B cell (primary cell): ENCODE results near the gene NDUFB10. TPM values are rescaled to one million over a fixed set of nuclear protein-coding genes. Genes with fewer than 3 reads are reported as not detected.

Experiments used
- ATAC-seq: fragments of 200-7000 bp; cut with Tn5 transposase; one replicate; pipeline ENCODE4 v1.10.0; 2021; ENCODE audit warnings: low read depth, mild to moderate bottlenecking, moderate number of reproducible peaks, moderate library complexity
- CTCF ChIA-PET: fragments of 350-600 bp; sonication (Branson Sonifier 250); formaldehyde crosslinking; loops from one replicate; lab custom pipeline; 2021; ENCODE audit warnings: antibody characterized with exemption, inconsistent platforms; lab: Charles Lee
- POLR2A ChIA-PET: fragments of 350-600 bp; sonication (Branson Sonifier 250); formaldehyde crosslinking; loops from one replicate; lab custom pipeline; 2021; ENCODE audit warnings: antibody characterized with exemption; lab: Charles Lee
- DNase-seq: peaks from one replicate; pipeline ENCODE4 v3.0.0; 2013
- H2AFZ ChIP-seq: 2 replicates; pipeline ENCODE4 v1.6.1; 2012; ENCODE audit warnings: mild to moderate bottlenecking, low read depth, low read length; ENCODE audit not compliant: insufficient read depth, poor library complexity, severe bottlenecking
- H3K27ac ChIP-seq, 2 donors: 1 replicate in 1 of 2; 2 replicates in 1 of 2; pipeline ENCODE4 v1.5.1; 2012 to 2013; ENCODE audit warnings: low read length in 2 of 2, mild to moderate bottlenecking in 2 of 2, moderate library complexity in 1 of 2
- H3K27me3 ChIP-seq, 4 experiments: fragments of 200-600 bp in 1 of 4; sonication (generic) in 1 of 4; replicated peaks in 1 of 4; 1 replicate in 2 of 4; 2 replicates in 2 of 4; pipeline versions ENCODE4 v1.6.1 to v1.7.0; 2013 to 2016; ENCODE audit warnings: low read length in 3 of 4, mild to moderate bottlenecking in 2 of 4, mixed read lengths in 1 of 4, moderate library complexity in 1 of 4; ENCODE audit not compliant: insufficient read depth in 4 of 4, control insufficient read depth in 3 of 4; ENCODE audit errors: control extremely low read depth in 1 of 4
- H3K36me3 ChIP-seq, 2 experiments: replicated peaks in 1 of 2; 1 replicate in 1 of 2; 2 replicates in 1 of 2; pipeline versions ENCODE4 v1.6.1 to v1.7.1; 2013; ENCODE audit warnings: low read length in 1 of 2; ENCODE audit not compliant: insufficient read depth in 2 of 2, control insufficient read depth in 1 of 2; ENCODE audit errors: control extremely low read depth in 1 of 2, extremely low read depth in 1 of 2
- H3K4me1 ChIP-seq, 2 donors: fragments of 200-600 bp in 1 of 2; sonication (generic) in 1 of 2; 1 replicate in 1 of 2; 2 replicates in 1 of 2; pipeline versions ENCODE4 v1.5.1 to v1.6.1; 2013 to 2017; ENCODE audit warnings: low read length in 2 of 2; ENCODE audit not compliant: control insufficient read depth in 2 of 2, insufficient read depth in 2 of 2
- H3K4me2 ChIP-seq: replicated peaks from 2 replicates; pipeline ENCODE3; 2012; ENCODE audit warnings: mild to moderate bottlenecking, low read depth, low read length; ENCODE audit not compliant: poor library complexity, severe bottlenecking
- H3K4me3 ChIP-seq, 5 experiments: fragments of 200-600 bp in 1 of 5; sonication (generic) in 1 of 5; 1 replicate in 3 of 5; 2 replicates in 2 of 5; pipeline versions ENCODE4 v1.5.1 to v1.7.0; 2011 to 2016; ENCODE audit warnings: low read length in 4 of 5, mild to moderate bottlenecking in 4 of 5, low read depth in 2 of 5, control low read depth in 1 of 5, moderate library complexity in 1 of 5; ENCODE audit not compliant: insufficient read depth in 1 of 5; ENCODE audit errors: control extremely low read depth in 1 of 5, extremely low read depth in 1 of 5
- H3K79me2 ChIP-seq: fragments of 200-600 bp; sonication (generic); one replicate; pipeline ENCODE4 v1.6.0; 2016; ENCODE audit warnings: low read length; ENCODE audit not compliant: control insufficient read depth, insufficient read depth
- H3K9ac ChIP-seq: fragments of 200-600 bp; sonication (generic); 2 replicates; pipeline ENCODE4 v1.6.1; 2017; ENCODE audit warnings: mild to moderate bottlenecking, low read length, moderate library complexity
- H3K9me3 ChIP-seq, 3 donors: one replicate each; pipeline versions ENCODE4 v1.6.1 to v1.7.1; 2013; ENCODE audit warnings: low read length in 2 of 3; ENCODE audit not compliant: control insufficient read depth in 2 of 3, insufficient read depth in 1 of 3; ENCODE audit errors: control extremely low read depth in 1 of 3
- H4K20me1 ChIP-seq: 2 replicates; pipeline ENCODE4 v1.6.0; 2012; ENCODE audit warnings: mild to moderate bottlenecking, low read length; ENCODE audit not compliant: insufficient read depth, control insufficient read depth, poor library complexity, severe bottlenecking
- H3K27ac Mint-ChIP-seq: one replicate; pipeline ENCODE4 v1.8.0; 2021; ENCODE audit warnings: mixed read lengths
- H3K27me3 Mint-ChIP-seq: one replicate; pipeline ENCODE4 v1.8.0; 2021; ENCODE audit warnings: mixed read lengths
- H3K4me1 Mint-ChIP-seq: one replicate; pipeline ENCODE4 v1.8.0; 2021; ENCODE audit warnings: mixed read lengths
- H3K4me3 Mint-ChIP-seq: one replicate; pipeline ENCODE4 v1.8.0; 2021; ENCODE audit warnings: mixed read lengths
- H3K9me3 Mint-ChIP-seq: one replicate; pipeline ENCODE4 v1.8.0; 2022; ENCODE audit warnings: mixed read lengths; ENCODE audit not compliant: insufficient read depth
- CTCF ChIP-seq: fragments of 200-600 bp; IDR thresholded peaks from one replicate; pipeline ENCODE4 v1.8.0; 2022; ENCODE audit warnings: antibody characterized with exemption, mild to moderate bottlenecking
- EZH2 ChIP-seq: IDR thresholded peaks from 2 replicates; pipeline ENCODE4 v1.6.1; 2012; ENCODE audit warnings: borderline replicate concordance, low read depth, mild to moderate bottlenecking, moderate library complexity, low read length; ENCODE audit not compliant: insufficient read depth, poor library complexity, severe bottlenecking
- WGBS: methylation state at CpG from one replicate; pipeline ENCODE4 v1.1.5; 2013; ENCODE audit warnings: missing lambda C conversion rate; ENCODE audit not compliant: insufficient coverage; 5-methylcytosine and 5-hydroxymethylcytosine counted together
- intact Hi-C: fragments of 100-400 bp; cut with micrococcal nuclease; formaldehyde crosslinking; loops from one replicate; pipeline ENCODE4 v1.10.0; 2022
- polyA plus RNA-seq: library from polyadenylated mRNA; depleted of rRNA; stranded (reverse); fragments of >200 nt; gene quantifications from 2 replicates; pipeline ENCODE4 v1.2.3, GENCODE V29; 2012
- total RNA-seq, 2 donors: library from RNA; stranded (reverse); fragments of 120-200 nt in 1 of 2; gene quantifications; 1 replicate in 1 of 2; 2 replicates in 1 of 2; pipeline versions ENCODE4 v1.2.3 to v1.2.4, GENCODE V29; 2013 to 2022

NDUFB10 gene
- total and polyA plus RNA-seq, 2 donors (not counting 1 experiment from before 2014, with no cell fraction given), result 70.4 to 92.6 TPM

- Histone ChIP-seq H3K36me3 (peaks cover 0 to 54% of the 10 kb centered on the region in 2 experiments), H2AFZ (no peak overlapping the region), H3K27ac (no peak overlapping the region), H3K4me2 (no peak overlapping the region), H3K4me3 (no peak overlapping the region), H3K79me2 (peaks cover 54% of the 10 kb centered on the region), H3K27me3 (no peaks in the 10 kb centered on the region), H3K9ac (no peak overlapping the region), H3K4me1 (peaks cover 19 to 30% of the 10 kb centered on the region in 2 donors), H3K9me3 (no peaks in the 10 kb centered on the region), H4K20me1 (peaks cover 72% of the 10 kb centered on the region)
- no peak overlapping the region for H3K4me3 Mint-ChIP-seq
- intact Hi-C loops, result no loop called here
- no peak overlapping the region for H3K27ac Mint-ChIP-seq
- H3K27me3 Mint-ChIP-seq, result no peaks in the 10 kb centered on the region
- peaks cover 28% of the 10 kb centered on the region for H3K4me1 Mint-ChIP-seq
- ChIA-PET CTCF (interaction anchor here (1.3 to 4.9 kb wide), 6 partner anchors 9 to 249 kb away, joined by 5 to 46 read pairs (median 8); partner anchors contain the start of genes ECI1, RAB26 and TRAF7), POLR2A (interaction anchor here (0.6 to 0.8 kb wide), 2 partner anchors 9 to 153 kb away, joined by 3 to 5 read pairs; partner anchors contain the start of gene TRAF7)
- no peak for DNase-seq
- H3K9me3 Mint-ChIP-seq, result no peaks in the 10 kb centered on the region
- WGBS, result 97% methylated on average over 47 of the region's 47 CpGs
- TF ChIP-seq CTCF, result no peak
- TF ChIP-seq EZH2, result no peak
- no peak for ATAC-seq
Measured at GRCh38 chr16:2002406-2003230, 43.3 kb downstream of the NDUFB10 start.
